Adrenal gland (tissue), 5 donors: ENCODE data around the gene REST.

Experiments
- CTCF ChIP-seq, 6 experiments: fragments of 450-650 bp in 4 of 6; fragments of 200-600 bp in 2 of 6; sonication (generic) in 1 of 6; IDR thresholded peaks; 1 replicate in 5 of 6; 2 replicates in 1 of 6; pipeline versions ENCODE4 v1.5.1 to v1.8.0; 2016 to 2021; ENCODE audit warnings: antibody characterized with exemption in 6 of 6, mild to moderate bottlenecking in 2 of 6, moderate library complexity in 1 of 6
- POLR2A ChIP-seq, 2 donors: fragments of 450-650 bp; IDR thresholded peaks; one replicate each; pipeline ENCODE4 v1.6.1; 2017; ENCODE audit warnings: antibody characterized with exemption in 2 of 2, mild to moderate bottlenecking in 2 of 2, moderate library complexity in 1 of 2
- donor health status: DM: no; HTN: no; CAD: no.

- no peak for TF ChIP-seq POLR2A (IDR thresholded peaks at IDR 0.05)
- TF ChIP-seq CTCF (IDR thresholded peaks at IDR 0.05): no peak
Measured at GRCh38 chr4:56941403-56941802, 33.7 kb downstream of the REST start.
